CD14-positive monocyte (primary cell): ENCODE data around the gene OCEL1. TPM values are rescaled to one million over a fixed set of nuclear protein-coding genes. Genes with fewer than 3 reads are reported as not detected.

Experiments used
- DNase-seq, 3 donors: peaks; one replicate each; pipeline ENCODE4 v3.0.0-alpha.2; 2011 to 2022
- H2AFZ ChIP-seq: 2 replicates; pipeline ENCODE4 v1.6.0; 2012; ENCODE audit warnings: mild to moderate bottlenecking, low read depth, low read length, inconsistent platforms; ENCODE audit not compliant: insufficient read depth, poor library complexity, severe bottlenecking
- H3K27ac ChIP-seq, 2 donors: 1 replicate in 1 of 2; 2 replicates in 1 of 2; pipeline ENCODE4 v1.5.1; 2012 to 2013; ENCODE audit warnings: low read length in 2 of 2, control low read depth in 1 of 2, inconsistent platforms in 1 of 2, low read depth in 1 of 2, mild to moderate bottlenecking in 1 of 2
- H3K27me3 ChIP-seq, 2 donors: one replicate each; pipeline versions ENCODE4 v1.6.0 to v1.6.1; 2011 to 2013; ENCODE audit warnings: low read length in 2 of 2; ENCODE audit not compliant: control insufficient read depth in 2 of 2, insufficient read depth in 2 of 2
- H3K36me3 ChIP-seq, 2 donors: replicated peaks in 1 of 2; 1 replicate in 1 of 2; 2 replicates in 1 of 2; pipeline versions ENCODE4 v1.5.1 to v1.6.1; 2012 to 2013; ENCODE audit warnings: low read length in 2 of 2, control low read depth in 1 of 2, inconsistent platforms in 1 of 2, mild to moderate bottlenecking in 1 of 2; ENCODE audit not compliant: insufficient read depth in 2 of 2, control insufficient read depth in 1 of 2
- H3K4me1 ChIP-seq, 2 donors: 1 replicate in 1 of 2; 2 replicates in 1 of 2; pipeline versions ENCODE4 v1.5.1 to v1.6.1; 2012 to 2013; ENCODE audit warnings: low read length in 2 of 2, control low read depth in 1 of 2, inconsistent platforms in 1 of 2, mild to moderate bottlenecking in 1 of 2, moderate library complexity in 1 of 2; ENCODE audit not compliant: insufficient read depth in 2 of 2, control insufficient read depth in 1 of 2
- H3K4me2 ChIP-seq: replicated peaks from 2 replicates; pipeline ENCODE3; 2012; ENCODE audit warnings: low read length, moderate library complexity, mild to moderate bottlenecking; ENCODE audit not compliant: poor library complexity, severe bottlenecking; ENCODE audit errors: extremely low read depth
- H3K4me3 ChIP-seq, 3 experiments: fragments of 200-600 bp in 1 of 3; sonication (generic) in 1 of 3; replicated peaks in 1 of 3; 1 replicate in 2 of 3; 2 replicates in 1 of 3; pipeline ENCODE4 v1.5.1; 2011 to 2013; ENCODE audit warnings: low read length in 3 of 3, mild to moderate bottlenecking in 3 of 3, control low read depth in 2 of 3, low read depth in 2 of 3, inconsistent platforms in 1 of 3, moderate library complexity in 1 of 3
- H3K79me2 ChIP-seq: 2 replicates; pipeline ENCODE4 v1.6.0; 2012; ENCODE audit warnings: mild to moderate bottlenecking, control low read depth, inconsistent platforms, low read length, moderate library complexity; ENCODE audit not compliant: insufficient read depth
- H3K9ac ChIP-seq: 2 replicates; pipeline ENCODE4 v1.6.0; 2017; ENCODE audit warnings: low read length, mild to moderate bottlenecking; ENCODE audit not compliant: insufficient read depth, poor library complexity, severe bottlenecking
- H3K9me3 ChIP-seq, 2 donors: replicated peaks in 1 of 2; 1 replicate in 1 of 2; 2 replicates in 1 of 2; pipeline versions ENCODE4 v1.5.1 to v1.6.1; 2012 to 2013; ENCODE audit warnings: low read length in 2 of 2, control low read depth in 1 of 2; ENCODE audit not compliant: control insufficient read depth in 1 of 2, insufficient read depth in 1 of 2
- H4K20me1 ChIP-seq: 2 replicates; pipeline ENCODE4 v1.6.0; 2012; ENCODE audit warnings: mild to moderate bottlenecking, low read length, control low read depth, moderate library complexity; ENCODE audit not compliant: insufficient read depth
- H3K27ac Mint-ChIP-seq, 7 donors: one replicate each; pipeline ENCODE4 v1.8.0; 2020; ENCODE audit warnings: mild to moderate bottlenecking in 7 of 7, mixed read lengths in 7 of 7, moderate library complexity in 6 of 7, inconsistent platforms in 2 of 7
- H3K27me3 Mint-ChIP-seq, 3 donors: one replicate each; pipeline ENCODE4 v1.8.0; 2021 to 2022; ENCODE audit warnings: low read depth in 3 of 3, mild to moderate bottlenecking in 3 of 3, mixed read lengths in 3 of 3, moderate library complexity in 3 of 3, inconsistent platforms in 1 of 3
- H3K36me3 Mint-ChIP-seq, 2 donors: one replicate each; pipeline ENCODE4 v1.8.0; 2020; ENCODE audit warnings: mixed read lengths in 2 of 2, inconsistent platforms in 1 of 2, mild to moderate bottlenecking in 1 of 2
- H3K4me1 Mint-ChIP-seq: one replicate; pipeline ENCODE4 v1.8.0; 2020; ENCODE audit warnings: mild to moderate bottlenecking, mixed read lengths
- H3K4me3 Mint-ChIP-seq, 2 donors: one replicate each; pipeline ENCODE4 v1.8.0; 2020; ENCODE audit warnings: mild to moderate bottlenecking in 2 of 2, mixed read lengths in 2 of 2, moderate library complexity in 1 of 2
- H3K9me3 Mint-ChIP-seq, 7 donors: one replicate each; pipeline ENCODE4 v1.8.0; 2020 to 2022; ENCODE audit warnings: mixed read lengths in 7 of 7, mild to moderate bottlenecking in 6 of 7, moderate library complexity in 6 of 7, inconsistent platforms in 2 of 7
- WGBS: methylation state at CpG from one replicate; pipeline ENCODE4 v1.1.5; 2013; ENCODE audit warnings: missing lambda C conversion rate; ENCODE audit not compliant: insufficient coverage; 5-methylcytosine and 5-hydroxymethylcytosine counted together
- intact Hi-C, 2 donors: fragments of 100-400 bp; cut with micrococcal nuclease; formaldehyde crosslinking; loops; one replicate each; pipeline versions ENCODE4 v1.15.0 to v1.15.1; 2023
- polyA plus RNA-seq, 3 donors: library from polyadenylated mRNA; depleted of rRNA in 1 of 3; unstranded in 2 of 3; stranded (reverse) in 1 of 3; fragments of 300-500 nt in 2 of 3; fragments of >200 nt in 1 of 3; fragmentation: Illumina TruSeq in 2 of 3; gene quantifications; 1 replicate in 2 of 3; 2 replicates in 1 of 3; pipeline ENCODE4 v1.2.3, GENCODE V29; 2012 to 2021
- TF ChIP-seq, protein P1 (sequence below): fragments of 200-600 bp; IDR thresholded peaks from one replicate; pipeline ENCODE4 v1.8.0; 2022; ENCODE audit warnings: antibody characterized with exemption, mild to moderate bottlenecking

OCEL1 gene
- polyA plus RNA-seq, 3 donors = 31.8 to 59.9 (median 57.6) TPM

DNA sequence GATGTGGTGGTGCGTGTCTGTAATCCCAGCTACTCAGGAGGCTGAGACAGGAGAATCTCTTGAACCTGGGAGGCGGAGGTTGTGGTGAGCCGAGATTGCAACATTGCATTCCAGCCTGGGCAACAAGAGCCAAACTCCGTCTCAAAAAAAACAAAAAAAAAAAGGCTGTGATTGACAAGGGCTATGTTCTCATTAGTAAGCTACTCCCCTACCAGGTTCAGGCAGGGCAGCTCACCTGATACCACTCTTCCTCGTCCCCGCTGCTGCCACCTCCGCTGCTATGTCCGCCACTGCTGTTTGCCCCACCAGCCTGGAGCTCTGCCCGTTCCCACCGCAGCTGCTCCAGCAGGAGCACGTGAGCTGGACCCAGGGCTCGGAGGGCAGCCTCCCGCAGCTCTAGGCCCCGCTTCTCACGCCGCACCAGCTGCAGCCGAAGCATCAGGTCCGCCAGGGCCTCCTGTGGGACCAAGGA, 29.2 kb downstream of the OCEL1 start:
- DNase-seq = no peak
- no peak overlapping the region for H3K4me2 ChIP-seq
- Mint-ChIP-seq H3K4me3 (no peak overlapping the region), H3K9me3 (peaks cover 0 to 2% (median 0%) of the 10 kb centered on the region in 7 donors), H3K27me3 (peaks cover 2 to 8% (median 5%) of the 10 kb centered on the region in 3 donors), H3K4me1 (no peaks in the 10 kb centered on the region), H3K27ac (no peak overlapping the region), H3K36me3 (no peaks in the 10 kb centered on the region)
- no peaks in the 10 kb centered on the region for H3K9me3 ChIP-seq
- 89% methylated on average over 15 of the region's 18 CpGs for WGBS
- no peak overlapping the region for H3K27ac ChIP-seq
- H4K20me1 ChIP-seq = no peaks in the 10 kb centered on the region
- H3K27me3 ChIP-seq = no peaks in the 10 kb centered on the region
- no peak overlapping the region for H3K9ac ChIP-seq
- H3K79me2 ChIP-seq = no peaks in the 10 kb centered on the region
- H3K36me3 ChIP-seq = no peaks in the 10 kb centered on the region
- no peak overlapping the region for H2AFZ ChIP-seq
- H3K4me1 ChIP-seq = no peaks in the 10 kb centered on the region
- intact Hi-C loops = no loop called here
- no peak overlapping the region for H3K4me3 ChIP-seq
- TF ChIP-seq, protein P1, sequence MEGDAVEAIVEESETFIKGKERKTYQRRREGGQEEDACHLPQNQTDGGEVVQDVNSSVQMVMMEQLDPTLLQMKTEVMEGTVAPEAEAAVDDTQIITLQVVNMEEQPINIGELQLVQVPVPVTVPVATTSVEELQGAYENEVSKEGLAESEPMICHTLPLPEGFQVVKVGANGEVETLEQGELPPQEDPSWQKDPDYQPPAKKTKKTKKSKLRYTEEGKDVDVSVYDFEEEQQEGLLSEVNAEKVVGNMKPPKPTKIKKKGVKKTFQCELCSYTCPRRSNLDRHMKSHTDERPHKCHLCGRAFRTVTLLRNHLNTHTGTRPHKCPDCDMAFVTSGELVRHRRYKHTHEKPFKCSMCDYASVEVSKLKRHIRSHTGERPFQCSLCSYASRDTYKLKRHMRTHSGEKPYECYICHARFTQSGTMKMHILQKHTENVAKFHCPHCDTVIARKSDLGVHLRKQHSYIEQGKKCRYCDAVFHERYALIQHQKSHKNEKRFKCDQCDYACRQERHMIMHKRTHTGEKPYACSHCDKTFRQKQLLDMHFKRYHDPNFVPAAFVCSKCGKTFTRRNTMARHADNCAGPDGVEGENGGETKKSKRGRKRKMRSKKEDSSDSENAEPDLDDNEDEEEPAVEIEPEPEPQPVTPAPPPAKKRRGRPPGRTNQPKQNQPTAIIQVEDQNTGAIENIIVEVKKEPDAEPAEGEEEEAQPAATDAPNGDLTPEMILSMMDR = no peak

DNA sequence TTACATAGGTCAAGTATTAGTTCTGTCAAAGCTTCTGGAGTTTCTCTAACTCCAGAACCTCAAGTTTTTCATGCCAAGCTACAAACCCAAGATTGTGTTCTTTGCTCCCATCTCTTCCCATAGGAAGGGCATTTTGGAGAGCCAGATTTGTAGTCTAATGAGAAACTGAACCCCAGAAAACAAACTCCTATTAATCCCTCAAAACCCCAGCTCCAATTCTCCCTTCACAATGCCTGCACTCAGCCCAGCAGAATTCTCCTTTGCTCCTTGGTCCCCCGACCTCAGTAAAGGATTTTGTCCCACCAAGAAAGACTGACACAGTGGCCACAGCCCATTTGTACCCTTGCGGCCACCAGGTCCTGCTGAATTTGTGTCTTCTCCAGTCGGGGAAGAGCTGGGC, 30.1 kb downstream of the OCEL1 start:
- H3K36me3 Mint-ChIP-seq = no peaks in the 10 kb centered on the region

More for the DNA sequence above, 30.1 kb downstream of the OCEL1 start:
- H3K27ac ChIP-seq = no peak overlapping the region
- no peaks in the 10 kb centered on the region for H4K20me1 ChIP-seq
- no peaks in the 10 kb centered on the region for H3K36me3 ChIP-seq
- TF ChIP-seq, protein P1 = no peak
- H3K4me1 ChIP-seq = no peaks in the 10 kb centered on the region
- peaks cover 5% of the 10 kb centered on the region for H3K4me1 Mint-ChIP-seq
- intact Hi-C loops = no loop called here
- H3K9me3 ChIP-seq = no peaks in the 10 kb centered on the region
- no peak for DNase-seq
- H2AFZ ChIP-seq = no peak overlapping the region
- no peaks in the 10 kb centered on the region for H3K27me3 ChIP-seq
- 84% methylated on average over 3 of the region's 3 CpGs for WGBS
- no peak overlapping the region for H3K4me3 ChIP-seq
- H3K9me3 Mint-ChIP-seq = peaks cover 0 to 2% (median 0%) of the 10 kb centered on the region in 7 donors
- H3K4me2 ChIP-seq = no peak overlapping the region
- H3K4me3 Mint-ChIP-seq = no peak overlapping the region
- no peak overlapping the region for H3K27ac Mint-ChIP-seq
- H3K79me2 ChIP-seq = no peaks in the 10 kb centered on the region
- peaks cover 2 to 8% (median 5%) of the 10 kb centered on the region in 3 donors for H3K27me3 Mint-ChIP-seq
- H3K9ac ChIP-seq = no peak overlapping the region
